MM.1S (cell line): ENCODE results near the gene HOXD11.

Experiments used
- DNase-seq: peaks from one replicate; pipeline ENCODE4 v3.0.0-alpha.2; 2015
- H2AFZ ChIP-seq: fragments of 300-600 bp; sonication (generic); 2 replicates; pipeline ENCODE4 v1.6.0; 2016; ENCODE audit warnings: antibody characterized with exemption, low read length
- H3F3A ChIP-seq: fragments of 300-600 bp; sonication (generic); 2 replicates; pipeline ENCODE4 v1.6.1; 2016; ENCODE audit warnings: mild to moderate bottlenecking, antibody characterized with exemption, low read length, moderate library complexity, mixed read lengths; ENCODE audit not compliant: insufficient read depth
- H3K27ac ChIP-seq: fragments of 300-600 bp; sonication (generic); 2 replicates; pipeline ENCODE4 v1.5.1; 2016; ENCODE audit warnings: mild to moderate bottlenecking, low read length
- H3K27me3 ChIP-seq: fragments of 300-600 bp; sonication (generic); replicated peaks from 2 replicates; pipeline ENCODE4 v1.6.0; 2016; ENCODE audit warnings: low read length; ENCODE audit not compliant: insufficient read depth
- H3K36me3 ChIP-seq: fragments of 300-600 bp; sonication (generic); replicated peaks from 2 replicates; pipeline ENCODE4 v1.6.1; 2016; ENCODE audit warnings: mild to moderate bottlenecking, low read length, mixed read lengths; ENCODE audit not compliant: insufficient read depth
- H3K4me1 ChIP-seq: fragments of 300-600 bp; sonication (generic); 2 replicates; pipeline ENCODE4 v1.6.1; 2016; ENCODE audit warnings: low read length, mixed read lengths
- H3K4me2 ChIP-seq: fragments of 300-600 bp; sonication (generic); 2 replicates; pipeline ENCODE4 v1.6.0; 2016; ENCODE audit warnings: low read depth, low read length
- H3K4me3 ChIP-seq: fragments of 300-600 bp; sonication (generic); 2 replicates; pipeline ENCODE4 v1.5.1; 2016; ENCODE audit warnings: low read length, mixed read lengths
- H3K79me2 ChIP-seq: fragments of 300-600 bp; sonication (generic); 2 replicates; pipeline ENCODE4 v1.6.1; 2016; ENCODE audit warnings: mixed run types, low read length, mixed read lengths
- H3K9ac ChIP-seq: fragments of 300-600 bp; sonication (generic); 2 replicates; pipeline ENCODE4 v1.6.1; 2016; ENCODE audit warnings: low read length, mixed read lengths
- H3K9me2 ChIP-seq: fragments of 300-600 bp; sonication (generic); replicated peaks from 2 replicates; pipeline ENCODE4 v1.6.1; 2016; ENCODE audit warnings: mild to moderate bottlenecking, low read length, mixed read lengths; ENCODE audit not compliant: insufficient read depth
- H3K9me3 ChIP-seq: fragments of 300-600 bp; sonication (generic); replicated peaks from 2 replicates; pipeline ENCODE4 v1.6.1; 2016; ENCODE audit warnings: mild to moderate bottlenecking, low read length, mixed read lengths; ENCODE audit not compliant: insufficient read depth
- H4K20me1 ChIP-seq: fragments of 300-600 bp; sonication (generic); 2 replicates; pipeline ENCODE4 v1.6.1; 2016; ENCODE audit warnings: mild to moderate bottlenecking, low read length, moderate library complexity, mixed read lengths; ENCODE audit not compliant: insufficient read depth
- CTCF ChIP-seq: fragments of 300-600 bp; sonication (generic); IDR thresholded peaks from 2 replicates; pipeline ENCODE4 v1.5.1; 2016; ENCODE audit warnings: antibody characterized with exemption, low read length, mixed read lengths
- EZH2 ChIP-seq: fragments of 300-600 bp; sonication (generic); optimal IDR thresholded peaks from 2 replicates; pipeline ENCODE3; 2017; ENCODE audit warnings: low read depth, mild to moderate bottlenecking, antibody characterized with exemption, low read length, mixed read lengths
- EZH2phosphoT487 ChIP-seq: fragments of 300-600 bp; sonication (generic); IDR thresholded peaks from 2 replicates; pipeline ENCODE4 v1.6.1; 2018; ENCODE audit warnings: antibody characterized with exemption, low read length

The HOXD11 gene

GRCh38 chr2:176130147-176130956 lies 23.3 kb downstream of the HOXD11 start:
- Histone ChIP-seq H3K4me2 (no peak overlapping the region), H3K36me3 (no peaks in the 10 kb centered on the region), H3K4me1 (no peaks in the 10 kb centered on the region), H3K27me3 (peaks cover 22% of the 10 kb centered on the region), H3K4me3 (no peak overlapping the region), H2AFZ (no peak overlapping the region), H3K9me3 (no peaks in the 10 kb centered on the region), H3K9me2 (no peaks in the 10 kb centered on the region), H3K79me2 (no peaks in the 10 kb centered on the region), H3K27ac (no peak overlapping the region), H3F3A (no peaks in the 10 kb centered on the region), H3K9ac (no peak overlapping the region), H4K20me1 (no peaks in the 10 kb centered on the region)
- no peak for DNase-seq
- TF ChIP-seq EZH2, result no peak
- no peak for TF ChIP-seq EZH2phosphoT487
- TF ChIP-seq CTCF, result no peak

GRCh38 chr2:176130957-176131847 lies 24.1 kb downstream of the HOXD11 start:
- peaks cover 19% of the 10 kb centered on the region; the same call in 1 of the 2 replicates for H3K27me3 ChIP-seq
- H3K4me3 ChIP-seq, result no peak overlapping the region
- H2AFZ ChIP-seq, result no peak overlapping the region
- H4K20me1 ChIP-seq, result no peaks in the 10 kb centered on the region
- H3K4me1 ChIP-seq, result no peaks in the 10 kb centered on the region
- H3K9me3 ChIP-seq, result no peaks in the 10 kb centered on the region
- DNase-seq, result no peak
- no peaks in the 10 kb centered on the region for H3K9me2 ChIP-seq
- H3F3A ChIP-seq, result no peaks in the 10 kb centered on the region
- no peaks in the 10 kb centered on the region for H3K36me3 ChIP-seq
- H3K79me2 ChIP-seq, result no peaks in the 10 kb centered on the region
- no peak for TF ChIP-seq EZH2phosphoT487
- TF ChIP-seq EZH2, result no peak
- no peak for TF ChIP-seq CTCF
- H3K27ac ChIP-seq, result no peak overlapping the region
- H3K4me2 ChIP-seq, result no peak overlapping the region
- no peak overlapping the region for H3K9ac ChIP-seq

- Histone ChIP-seq H3K4me3 (no peak overlapping the region), H4K20me1 (no peaks in the 10 kb centered on the region), H2AFZ (no peak overlapping the region), H3K27me3 (peaks cover 19% of the 10 kb centered on the region; the same call in 1 of the 2 replicates), H3K4me1 (no peaks in the 10 kb centered on the region), H3K27ac (no peak overlapping the region), H3K9me2 (no peaks in the 10 kb centered on the region), H3K79me2 (no peaks in the 10 kb centered on the region), H3K9me3 (no peaks in the 10 kb centered on the region), H3K4me2 (no peak overlapping the region), H3F3A (no peaks in the 10 kb centered on the region), H3K36me3 (no peaks in the 10 kb centered on the region), H3K9ac (no peak overlapping the region)
- DNase-seq, result no peak
- TF ChIP-seq EZH2 (no peak), EZH2phosphoT487 (no peak), CTCF (no peak)
Observed at GRCh38 chr2:176131848-176132158, 24.7 kb downstream of the HOXD11 start.
